HT1080 (cell line): Measurements from ENCODE around the gene GABRD. TPM values are rescaled to one million over a fixed set of nuclear protein-coding genes. Genes with fewer than 3 reads are reported as not detected.
"Not testable (repeated sequence)": the region's sequence is repeated elsewhere in the genome, so short reads cannot be mapped to it uniquely, and the experiment has no call there.

ENCODE experiments used
- DNase-seq: peaks from one replicate; pipeline ENCODE4 v3.0.0-alpha.2; 2015; ENCODE audit warnings: low read depth
- polyA plus RNA-seq, 2 experiments: library from polyadenylated mRNA; depleted of rRNA; stranded (reverse); fragments of >200 nt; gene quantifications; 2 replicates each; pipeline ENCODE4 v1.2.3, GENCODE V29; 2015
- total RNA-seq: library from RNA; depleted of rRNA; stranded (reverse); fragments of >200 nt; shearing (Covaris generic); gene quantifications from 2 replicates; pipeline ENCODE4 v1.2.3, GENCODE V29; 2014; rRNA removed

GABRD gene
- 0.13 TPM in 1 of 2 replicates, not detected in the other for total RNA-seq
- polyA plus RNA-seq (2015; cell fraction: cytosol; rRNA removed): 0.10 TPM in 1 of 2 replicates, not detected in the other
- not detected in 2 replicates for polyA plus RNA-seq (2015; cell fraction: nucleus; rRNA removed)

- no peak for DNase-seq
Measured at GRCh38 chr1:2019172-2019543, at the start of gene GABRD. Gene GABRD (plus strand): TSS chr1:2019345. CDS start chr1:2019424, 79 bp downstream.

GRCh38 chr1:1969505-1969900 is 49.6 kb upstream of the GABRD start:
- no peak for DNase-seq

GRCh38 chr1:1969953-1970716 is 49.0 kb upstream of the GABRD start:
- no peak for DNase-seq

GRCh38 chr1:1971017-1971416 is 48.1 kb upstream of the GABRD start:
- DNase-seq: no peak

- no peak for DNase-seq
Measured at GRCh38 chr1:1971688-1972087, 47.5 kb upstream of the GABRD start.

- DNase-seq: no peak
Measured at GRCh38 chr1:1972976-1973715, 46.0 kb upstream of the GABRD start.

GRCh38 chr1:1973716-1974642 is 45.2 kb upstream of the GABRD start:
- peak; percentile 42 for DNase-seq

- no peak for DNase-seq
Measured at GRCh38 chr1:1974834-1975233, 44.3 kb upstream of the GABRD start.

- DNase-seq: no peak
Measured at GRCh38 chr1:1975535-1975934, 43.6 kb upstream of the GABRD start.

GRCh38 chr1:1976031-1976430 is 43.1 kb upstream of the GABRD start:
- DNase-seq: no peak

- no peak for DNase-seq
Measured at GRCh38 chr1:1978108-1978507, 41.0 kb upstream of the GABRD start.

GRCh38 chr1:1978690-1979481 is 40.3 kb upstream of the GABRD start:
- DNase-seq: not testable (repeated sequence)

GRCh38 chr1:1979482-1980165 is 39.5 kb upstream of the GABRD start:
- no peak for DNase-seq

GRCh38 chr1:1980467-1981141 is 38.5 kb upstream of the GABRD start:
- no peak for DNase-seq

- DNase-seq: no peak
Measured at GRCh38 chr1:1981142-1981500, 38.0 kb upstream of the GABRD start.

- DNase-seq: not testable (repeated sequence)
Measured at GRCh38 chr1:1981631-1982327, 37.4 kb upstream of the GABRD start.

GRCh38 chr1:1982379-1983232 is 36.5 kb upstream of the GABRD start:
- DNase-seq: no peak

GRCh38 chr1:1984560-1985070 is 34.5 kb upstream of the GABRD start:
- DNase-seq: no peak
